Lung (tissue), 12 donors: ENCODE data around the gene TMSB15B. TPM values are rescaled to one million over a fixed set of nuclear protein-coding genes. Genes with fewer than 3 reads are reported as not detected.
A peak's percentile ranks its signal among the peaks of the same experiment; 100 is the strongest.
"Not testable (repeated sequence)": the region's sequence is repeated elsewhere in the genome, so short reads cannot be mapped to it uniquely, and the experiment has no call there.

Experiments used
- ATAC-seq: fragments of 200-7000 bp; cut with Tn5 transposase; one replicate; pipeline ENCODE4 v1.9.1; 2020; ENCODE audit warnings: moderate number of reproducible peaks; ENCODE audit not compliant: insufficient read depth, low FRiP score
- DNase-seq, 3 donors: peaks; one replicate each; pipeline ENCODE4 v3.0.0-alpha.2; 2013 to 2017
- H3K27ac ChIP-seq, 2 donors: one replicate each; pipeline ENCODE4 v1.5.1; 2013; ENCODE audit warnings: mild to moderate bottlenecking in 2 of 2, moderate library complexity in 2 of 2, control low read depth in 1 of 2, inconsistent platforms in 1 of 2, low read depth in 1 of 2, low read length in 1 of 2
- H3K27me3 ChIP-seq, 3 donors: one replicate each; pipeline ENCODE4 v1.5.1; 2013; ENCODE audit warnings: low read length in 2 of 3; ENCODE audit not compliant: control insufficient read depth in 3 of 3, insufficient read depth in 3 of 3
- H3K36me3 ChIP-seq, 4 donors: one replicate each; pipeline ENCODE4 v1.5.1; 2013; ENCODE audit warnings: low read length in 4 of 4, mild to moderate bottlenecking in 1 of 4, moderate library complexity in 1 of 4; ENCODE audit not compliant: control insufficient read depth in 4 of 4, insufficient read depth in 4 of 4
- H3K4me1 ChIP-seq, 5 donors: one replicate each; pipeline ENCODE4 v1.5.1; 2013; ENCODE audit warnings: low read length in 5 of 5, mild to moderate bottlenecking in 2 of 5, moderate library complexity in 1 of 5; ENCODE audit not compliant: control insufficient read depth in 5 of 5, insufficient read depth in 5 of 5
- H3K4me3 ChIP-seq: one replicate; pipeline ENCODE4 v1.5.1; 2013; ENCODE audit warnings: mild to moderate bottlenecking, control low read depth, moderate library complexity
- H3K9ac ChIP-seq, 2 donors: one replicate each; pipeline ENCODE4 v1.5.1; 2013; ENCODE audit warnings: low read length in 2 of 2, control low read depth in 1 of 2; ENCODE audit not compliant: insufficient read depth in 1 of 2
- H3K9me3 ChIP-seq, 4 donors: one replicate each; pipeline ENCODE4 v1.5.1; 2013; ENCODE audit warnings: low read length in 3 of 4, mild to moderate bottlenecking in 1 of 4, moderate library complexity in 1 of 4; ENCODE audit not compliant: control insufficient read depth in 4 of 4, insufficient read depth in 3 of 4
- WGBS, 2 donors: extraction: QIAGEN DNeasy Blood & Tissue Kit; methylation state at CpG; one replicate each; pipeline ENCODE4 v1.1.7; 2013; 5-methylcytosine and 5-hydroxymethylcytosine counted together
- polyA plus RNA-seq, 2 donors: library from polyadenylated mRNA; stranded (reverse); fragments of 200-250 nt; gene quantifications; one replicate each; pipeline ENCODE4 v1.2.1, GENCODE V29; 2013
- total RNA-seq, 2 donors: library from RNA; depleted of rRNA in 1 of 2; stranded (reverse); fragments of >200 nt in 1 of 2; gene quantifications; one replicate each; pipeline ENCODE4 v1.2.1, GENCODE V29; 2014 to 2021
- TF ChIP-seq, protein P1 (sequence below): IDR thresholded peaks from 2 replicates; pipeline ENCODE4 v1.5.1; 2012; ENCODE audit warnings: mild to moderate bottlenecking; ENCODE audit errors: control extremely low read depth, extremely low read depth
- donor health status: control.
- donor health status: control.
- donor health status: Bipolar disorder and iron deficiency.
- donor health status: healthy.
- donor health status: DM: yes; HTN: yes; CAD: no.

The TMSB15B gene
- total and polyA plus RNA-seq, 4 donors: 1.2 to 6.2 (median 2.5) TPM

DNA sequence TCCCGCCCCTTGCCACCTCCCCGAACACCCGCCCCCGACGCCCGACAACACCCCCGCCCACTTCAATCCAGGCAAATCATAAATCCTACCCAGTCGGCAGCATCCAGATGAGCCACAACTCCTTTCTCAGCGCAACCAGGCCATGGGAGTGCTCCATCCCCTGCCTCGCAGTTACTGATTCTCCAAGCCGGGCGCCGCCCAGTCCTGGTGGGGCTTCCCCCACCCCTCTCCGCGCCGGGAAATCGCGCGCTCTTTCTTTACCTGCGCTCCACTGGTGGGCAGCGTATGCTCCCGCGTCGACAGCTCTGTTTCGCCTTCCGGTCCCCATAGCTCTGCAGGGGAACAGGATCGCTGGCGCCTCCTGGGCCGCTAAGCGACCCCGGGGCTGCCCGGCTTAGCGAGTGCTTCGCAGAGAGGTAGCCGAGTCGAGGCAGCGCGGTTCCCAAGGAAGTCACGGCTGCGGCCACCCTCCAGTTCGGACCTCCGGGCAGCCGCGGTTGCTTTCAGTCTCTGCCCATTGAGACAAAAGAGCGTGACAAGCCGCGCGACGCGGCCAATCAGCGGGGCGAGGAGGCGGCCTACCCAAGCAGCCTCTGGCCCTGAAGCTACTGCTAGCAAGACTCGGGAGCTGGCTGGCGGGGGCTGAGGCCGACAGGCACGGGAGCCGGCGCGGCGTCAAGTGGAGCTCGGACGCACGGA, 43.7 kb upstream of the TMSB15B start:
- H3K36me3 ChIP-seq: no peaks in the 10 kb centered on the region
- peaks cover 3 to 26% (median 4%) of the 10 kb centered on the region in 3 donors for H3K27me3 ChIP-seq
- TF ChIP-seq, protein P1, sequence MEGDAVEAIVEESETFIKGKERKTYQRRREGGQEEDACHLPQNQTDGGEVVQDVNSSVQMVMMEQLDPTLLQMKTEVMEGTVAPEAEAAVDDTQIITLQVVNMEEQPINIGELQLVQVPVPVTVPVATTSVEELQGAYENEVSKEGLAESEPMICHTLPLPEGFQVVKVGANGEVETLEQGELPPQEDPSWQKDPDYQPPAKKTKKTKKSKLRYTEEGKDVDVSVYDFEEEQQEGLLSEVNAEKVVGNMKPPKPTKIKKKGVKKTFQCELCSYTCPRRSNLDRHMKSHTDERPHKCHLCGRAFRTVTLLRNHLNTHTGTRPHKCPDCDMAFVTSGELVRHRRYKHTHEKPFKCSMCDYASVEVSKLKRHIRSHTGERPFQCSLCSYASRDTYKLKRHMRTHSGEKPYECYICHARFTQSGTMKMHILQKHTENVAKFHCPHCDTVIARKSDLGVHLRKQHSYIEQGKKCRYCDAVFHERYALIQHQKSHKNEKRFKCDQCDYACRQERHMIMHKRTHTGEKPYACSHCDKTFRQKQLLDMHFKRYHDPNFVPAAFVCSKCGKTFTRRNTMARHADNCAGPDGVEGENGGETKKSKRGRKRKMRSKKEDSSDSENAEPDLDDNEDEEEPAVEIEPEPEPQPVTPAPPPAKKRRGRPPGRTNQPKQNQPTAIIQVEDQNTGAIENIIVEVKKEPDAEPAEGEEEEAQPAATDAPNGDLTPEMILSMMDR: no peak
- DNase-seq (peak; percentile 42 to 78 (median 76)), ATAC-seq (peak; percentile 79)
- peaks cover 0 to 2% (median 0%) of the 10 kb centered on the region in 4 donors for H3K9me3 ChIP-seq
- H3K4me1 ChIP-seq: no peaks in the 10 kb centered on the region
- WGBS, 2 donors: 0 to 26% methylated on average over 35 to 64 of the region's 64 CpGs
- H3K4me3 ChIP-seq: peak overlapping the region; percentile 52
- H3K27ac ChIP-seq: peak overlapping the region; percentile 37 to 57
- H3K9ac ChIP-seq: peak overlapping the region in 1 of 2 donors; percentile 77

DNA sequence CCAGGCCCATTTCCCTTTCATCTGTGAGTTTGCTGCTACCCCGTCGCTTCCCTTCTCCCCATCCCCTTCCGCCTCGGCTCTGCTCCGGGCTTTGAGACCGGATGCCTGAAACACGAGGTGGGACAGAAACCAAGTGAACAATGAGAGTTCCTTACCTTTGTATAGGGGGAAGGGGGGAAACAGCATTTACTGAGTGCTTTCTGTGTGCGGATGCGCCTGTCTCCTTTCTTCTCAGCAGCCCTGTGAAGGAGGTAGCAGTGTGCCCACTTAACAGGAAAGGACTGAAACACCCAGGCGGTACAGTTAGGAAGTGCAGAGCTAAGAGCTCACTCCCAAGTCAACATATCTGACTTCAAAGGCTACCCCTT, 43.2 kb upstream of the TMSB15B start:
- 0 to 23% methylated on average over 7 to 10 of the region's 10 CpGs for WGBS, 2 donors
- Histone ChIP-seq H3K9ac (peak overlapping the region; percentile 62 to 77), H3K27me3 (peaks cover 3 to 23% (median 4%) of the 10 kb centered on the region in 3 donors), H3K4me1 (no peaks in the 10 kb centered on the region), H3K27ac (peak overlapping the region in 1 of 2 donors; percentile 57), H3K9me3 (peaks cover 0 to 5% (median 0%) of the 10 kb centered on the region in 4 donors), H3K36me3 (no peaks in the 10 kb centered on the region), H3K4me3 (no peak overlapping the region)
- DNase-seq (peak in 2 of 3 donors; percentile 55 to 69), ATAC-seq (no peak)
- TF ChIP-seq, protein P1: no peak

- WGBS, 2 donors: 74 to 75% methylated on average over 3 of the region's 3 CpGs
- H3K9ac ChIP-seq, H3K4me3 ChIP-seq, H3K9me3 ChIP-seq, ATAC-seq, H3K4me1 ChIP-seq, H3K27ac ChIP-seq, DNase-seq, H3K36me3 ChIP-seq: not testable (repeated sequence)
- peaks cover 0 to 23% (median 4%) of the 10 kb centered on the region in 3 donors for H3K27me3 ChIP-seq
Observed at GRCh38 chrX:103920515-103920914, 41.9 kb upstream of the TMSB15B start.

DNA sequence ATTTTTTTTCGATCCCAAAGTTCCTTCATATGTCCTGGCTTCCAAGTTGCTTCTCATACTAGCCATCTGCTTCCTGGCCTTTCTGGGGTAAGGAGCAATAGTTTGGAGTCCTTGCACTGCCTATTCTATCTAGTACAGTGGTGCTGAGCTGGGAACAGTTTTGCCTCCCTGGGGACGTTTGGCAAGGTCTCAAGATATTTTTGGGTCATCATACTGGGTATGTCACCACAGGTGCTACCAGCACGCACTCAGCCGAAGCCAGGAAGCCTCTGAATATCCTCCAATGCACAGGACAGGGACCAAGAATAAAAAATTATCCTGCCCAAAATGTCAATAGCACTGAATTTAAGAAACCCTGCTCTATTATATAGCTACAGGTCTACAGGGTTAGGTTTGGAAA, 35.4 kb upstream of the TMSB15B start:
- Histone ChIP-seq H3K4me1 (no peaks in the 10 kb centered on the region), H3K36me3 (no peaks in the 10 kb centered on the region), H3K9ac (no peak overlapping the region), H3K27ac (no peak overlapping the region), H3K27me3 (peaks cover 0 to 14% (median 7%) of the 10 kb centered on the region in 3 donors), H3K4me3 (no peak overlapping the region), H3K9me3 (peaks cover 0 to 3% (median 0%) of the 10 kb centered on the region in 4 donors)
- TF ChIP-seq, protein P1: no peak
- ATAC-seq (no peak), DNase-seq (no peak)
- 80 to 90% methylated on average over 4 of the region's 4 CpGs for WGBS, 2 donors
